ENCODE data around the gene CP. TPM values are rescaled to one million over a fixed set of nuclear protein-coding genes. Genes with fewer than 3 reads are reported as not detected.

Gene CP
- total RNA-seq, 1 donor from 2014 or later: 48.9 TPM

DNA sequence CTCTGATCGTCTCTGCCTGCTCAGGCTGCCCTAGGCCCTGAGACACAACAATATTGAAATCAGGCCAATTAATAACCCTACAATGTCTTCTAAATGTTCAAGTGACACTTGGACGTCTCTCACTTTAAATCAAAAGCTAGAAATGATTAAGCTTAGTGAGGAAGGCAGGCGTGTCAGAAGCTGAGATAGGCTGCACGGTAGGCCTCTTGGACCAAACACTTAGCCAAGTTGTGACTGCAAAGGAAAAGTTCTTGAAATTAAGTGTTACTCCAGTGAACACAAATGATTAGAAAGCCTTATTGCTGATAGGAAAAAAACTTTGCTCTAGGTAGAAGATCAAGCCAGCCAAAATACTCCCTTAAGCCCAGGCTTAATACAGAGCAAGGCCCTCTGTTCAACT is 90.0 kb downstream of the CP start:
- H3K36me3 ChIP-seq: no peaks in the 10 kb centered on the region
- no peaks in the 10 kb centered on the region for H3K9me3 ChIP-seq
- intact Hi-C loops (cut with DNase I): no loop called here
- TF ChIP-seq, protein P1, sequence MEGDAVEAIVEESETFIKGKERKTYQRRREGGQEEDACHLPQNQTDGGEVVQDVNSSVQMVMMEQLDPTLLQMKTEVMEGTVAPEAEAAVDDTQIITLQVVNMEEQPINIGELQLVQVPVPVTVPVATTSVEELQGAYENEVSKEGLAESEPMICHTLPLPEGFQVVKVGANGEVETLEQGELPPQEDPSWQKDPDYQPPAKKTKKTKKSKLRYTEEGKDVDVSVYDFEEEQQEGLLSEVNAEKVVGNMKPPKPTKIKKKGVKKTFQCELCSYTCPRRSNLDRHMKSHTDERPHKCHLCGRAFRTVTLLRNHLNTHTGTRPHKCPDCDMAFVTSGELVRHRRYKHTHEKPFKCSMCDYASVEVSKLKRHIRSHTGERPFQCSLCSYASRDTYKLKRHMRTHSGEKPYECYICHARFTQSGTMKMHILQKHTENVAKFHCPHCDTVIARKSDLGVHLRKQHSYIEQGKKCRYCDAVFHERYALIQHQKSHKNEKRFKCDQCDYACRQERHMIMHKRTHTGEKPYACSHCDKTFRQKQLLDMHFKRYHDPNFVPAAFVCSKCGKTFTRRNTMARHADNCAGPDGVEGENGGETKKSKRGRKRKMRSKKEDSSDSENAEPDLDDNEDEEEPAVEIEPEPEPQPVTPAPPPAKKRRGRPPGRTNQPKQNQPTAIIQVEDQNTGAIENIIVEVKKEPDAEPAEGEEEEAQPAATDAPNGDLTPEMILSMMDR (IDR thresholded peaks at IDR 0.05): no peak
- H3K27ac ChIP-seq: peak overlapping the region; percentile 33
- ATAC-seq (peak in 1 of 2 donors; percentile 31), DNase-seq (no peak)
- peak overlapping the region; percentile 97 for H3K4me3 ChIP-seq
- H3K27me3 ChIP-seq (ENCODE audit: low read depth): no peaks in the 10 kb centered on the region
- peaks cover 37% of the 10 kb centered on the region for H3K4me1 ChIP-seq

DNA sequence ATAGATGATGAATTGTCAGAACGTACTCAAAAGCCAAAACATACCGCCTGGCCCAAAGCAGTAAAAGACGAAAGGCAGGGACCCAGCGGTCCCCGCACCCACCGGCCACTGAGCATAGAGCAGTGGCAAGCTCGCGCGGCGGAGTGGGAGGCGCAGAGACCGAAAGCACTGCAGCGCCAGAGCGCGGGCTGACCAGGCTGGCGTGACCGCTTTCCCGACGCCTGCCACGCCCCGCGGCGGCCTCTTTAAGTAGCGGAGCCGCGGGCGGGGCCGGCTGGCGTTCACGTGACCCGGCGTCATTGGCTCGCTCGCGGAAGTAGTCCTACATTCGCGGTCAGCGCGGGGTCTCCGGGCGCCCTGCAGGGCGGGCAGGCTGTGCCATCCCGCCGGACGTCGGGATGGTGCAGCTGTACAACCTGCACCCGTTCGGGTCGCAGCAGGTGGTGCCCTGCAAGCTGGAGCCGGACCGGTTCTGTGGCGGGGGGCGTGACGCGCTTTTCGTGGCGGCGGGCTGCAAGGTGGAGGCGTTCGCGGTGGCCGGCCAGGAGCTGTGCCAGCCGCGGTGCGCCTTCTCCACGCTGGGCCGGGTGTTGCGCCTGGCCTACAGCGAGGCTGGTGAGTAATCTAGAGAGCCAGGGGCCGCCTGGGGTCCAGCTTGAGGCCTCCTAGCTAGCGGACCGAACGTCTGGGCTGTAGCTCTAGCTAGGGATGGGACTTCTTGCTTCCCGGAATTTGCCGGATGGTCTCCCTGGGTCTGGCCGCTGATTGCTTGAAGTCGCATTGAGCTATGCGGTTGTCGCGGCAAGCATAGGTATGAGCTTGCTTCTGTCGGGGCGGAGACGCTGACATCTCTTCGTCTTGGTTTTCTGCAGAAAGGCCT is 92.1 kb downstream of the CP start, which contains the start of gene HPS3:
Gene HPS3 (plus strand): TSS at position 313 of the 880 bp plus-strand sequence. CDS start 86 bp downstream, at position 399.
- peak within 1 kb of the TSS; percentile 97 for H3K4me3 ChIP-seq
- DNase-seq: peak; percentile 98
- no peaks in the 10 kb centered on the region for H3K36me3 ChIP-seq
- TF ChIP-seq, protein P1 (IDR thresholded peaks at IDR 0.05): peak; percentile 14
- H3K27me3 ChIP-seq (ENCODE audit: low read depth): no peaks in the 10 kb centered on the region
- H3K9me3 ChIP-seq: no peaks in the 10 kb centered on the region
- intact Hi-C loops (cut with DNase I): no loop called here
- peak; percentile 99 for ATAC-seq
- H3K27ac ChIP-seq: peak within 1 kb of the TSS; percentile 96
- peaks cover 37% of the 10 kb centered on the region for H3K4me1 ChIP-seq

DNA sequence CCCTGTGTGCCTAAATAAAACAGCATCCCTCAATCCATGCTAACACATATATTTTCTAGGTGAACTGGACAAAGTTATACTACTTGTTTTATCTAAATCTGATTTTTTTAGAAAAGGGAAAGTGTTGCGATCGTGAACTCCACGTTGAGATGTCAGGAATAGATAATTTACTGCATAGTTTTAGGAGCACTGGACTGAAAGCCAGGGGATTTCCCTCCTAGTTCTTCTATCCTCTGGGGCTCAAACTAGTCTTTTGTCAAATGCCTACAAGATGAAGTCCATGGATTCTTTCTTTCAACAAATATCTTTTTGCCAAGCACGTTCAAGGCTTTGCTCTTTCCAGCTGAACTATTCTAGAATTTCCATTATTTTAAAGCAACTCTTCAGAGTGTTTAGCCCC is 92.8 kb downstream of the CP start:
- Histone ChIP-seq H3K27me3 (ENCODE audit: low read depth) (no peaks in the 10 kb centered on the region), H3K4me3 (peak overlapping the region; percentile 97), H3K9me3 (no peaks in the 10 kb centered on the region), H3K4me1 (peaks cover 37% of the 10 kb centered on the region), H3K27ac (peak overlapping the region; percentile 96), H3K36me3 (no peaks in the 10 kb centered on the region)
- intact Hi-C loops (cut with DNase I): no loop called here
- DNase-seq (no peak), ATAC-seq (no peak)
- TF ChIP-seq, protein P1 (IDR thresholded peaks at IDR 0.05): no peak

DNA sequence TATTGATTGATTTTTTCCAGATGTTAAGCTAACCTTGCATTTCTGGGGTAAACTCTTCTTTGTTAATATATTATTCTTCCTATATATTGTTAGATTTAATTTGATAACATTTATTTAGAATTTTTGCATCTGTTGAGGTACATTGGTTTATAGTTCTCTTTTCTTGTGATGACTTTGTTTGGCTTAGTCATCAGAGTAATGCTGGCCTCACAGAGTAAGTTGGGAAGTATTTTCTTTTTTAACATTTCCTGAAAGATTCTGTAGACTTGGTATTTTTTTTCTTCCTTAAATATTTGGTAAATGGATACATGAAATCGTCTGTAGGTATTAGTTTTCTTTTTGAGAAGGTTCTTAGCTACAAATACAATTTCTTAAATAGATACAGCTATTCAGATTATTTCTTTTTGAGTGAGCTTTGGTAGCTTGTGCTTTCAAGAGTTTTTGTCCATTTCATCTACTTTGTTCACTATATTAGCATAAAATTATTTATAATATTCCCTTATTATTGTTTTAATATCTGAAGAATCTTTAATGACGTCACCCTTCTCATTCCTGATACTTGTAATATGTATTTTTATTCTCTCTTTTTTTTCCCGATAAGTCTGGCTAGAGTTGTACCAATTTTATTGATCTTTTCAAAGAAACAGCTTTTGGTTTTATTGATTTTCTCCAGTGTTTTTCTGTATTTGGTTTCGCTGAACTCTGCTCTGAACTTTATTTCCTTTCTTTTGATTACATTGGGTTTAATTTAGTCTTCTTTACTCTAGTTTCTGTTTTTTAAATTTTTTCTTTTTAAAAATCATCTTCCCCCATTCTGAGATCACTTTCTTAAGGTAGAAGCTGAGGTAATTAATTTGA is 98.7 kb downstream of the CP start:
- intact Hi-C loops (cut with DNase I): loop anchor here (5.0 kb wide), 1 partner anchor 149 kb away; no protein-coding TSS in a partner anchor
- TF ChIP-seq, protein P1 (IDR thresholded peaks at IDR 0.05): no peak
- DNase-seq (no peak), ATAC-seq (no peak)
- Histone ChIP-seq H3K27ac (no peak overlapping the region), H3K4me1 (peaks cover 5% of the 10 kb centered on the region), H3K36me3 (no peaks in the 10 kb centered on the region), H3K4me3 (no peak overlapping the region), H3K9me3 (no peaks in the 10 kb centered on the region), H3K27me3 (ENCODE audit: low read depth) (no peaks in the 10 kb centered on the region)

Other genes with a start within 250 kb of the CP start
- 51.3 TPM for gene GYG1, start 230.3 kb downstream of the CP start, total RNA-seq
- gene HLTF, start 135.3 kb downstream of the CP start, total RNA-seq: 18.5 TPM
- gene HPS3, start 92.2 kb downstream of the CP start, total RNA-seq: 25.1 TPM
- 6.5 TPM for gene TM4SF18, start 111.8 kb upstream of the CP start, total RNA-seq
- 146 TPM for gene TM4SF1, start 155.8 kb upstream of the CP start, total RNA-seq

All from lower lobe of right lung (tissue), 2 donors.